Stromal cell of bone marrow (primary cell): ENCODE data around the gene HS3ST3A1.
"Not testable (repeated sequence)": the region's sequence is repeated elsewhere in the genome, so short reads cannot be mapped to it uniquely, and the experiment has no call there.

Experiments used
- DNase-seq: peaks from one replicate; pipeline ENCODE4 v3.0.0-alpha.2; 2012; ENCODE audit warnings: low read depth

HS3ST3A1 gene

GRCh38 chr17:13538841-13539411, 62.8 kb downstream of the HS3ST3A1 start:
- DNase-seq: no peak

- no peak for DNase-seq
Observed at GRCh38 chr17:13537871-13538643, 63.7 kb downstream of the HS3ST3A1 start.

- no peak for DNase-seq
Observed at GRCh38 chr17:13537167-13537731, 64.5 kb downstream of the HS3ST3A1 start.

- DNase-seq: no peak
Observed at GRCh38 chr17:13534946-13535345, 66.8 kb downstream of the HS3ST3A1 start.

GRCh38 chr17:13531721-13532120, 70.0 kb downstream of the HS3ST3A1 start:
- no peak for DNase-seq

GRCh38 chr17:13525876-13526275, 75.9 kb downstream of the HS3ST3A1 start:
- no peak for DNase-seq

GRCh38 chr17:13523164-13523563, 78.6 kb downstream of the HS3ST3A1 start:
- DNase-seq: no peak

- no peak for DNase-seq
Observed at GRCh38 chr17:13522749-13523148, 79.0 kb downstream of the HS3ST3A1 start.

- no peak for DNase-seq
Observed at GRCh38 chr17:13521784-13522183, 79.9 kb downstream of the HS3ST3A1 start.

GRCh38 chr17:13520899-13521572, 80.7 kb downstream of the HS3ST3A1 start:
- DNase-seq: peak; percentile 91

GRCh38 chr17:13518261-13519000, 83.3 kb downstream of the HS3ST3A1 start:
- no peak for DNase-seq

- no peak for DNase-seq
Observed at GRCh38 chr17:13513039-13513405, 88.7 kb downstream of the HS3ST3A1 start.

- no peak for DNase-seq
Observed at GRCh38 chr17:13510062-13510461, 91.7 kb downstream of the HS3ST3A1 start.

GRCh38 chr17:13509527-13509926, 92.2 kb downstream of the HS3ST3A1 start:
- no peak for DNase-seq

- no peak for DNase-seq
Observed at GRCh38 chr17:13508896-13509295, 92.8 kb downstream of the HS3ST3A1 start.

- no peak for DNase-seq
Observed at GRCh38 chr17:13503526-13503925, 98.2 kb downstream of the HS3ST3A1 start.

- DNase-seq: no peak
Observed at GRCh38 chr17:13502263-13502662, 99.5 kb downstream of the HS3ST3A1 start.

- DNase-seq: no peak
Observed at GRCh38 chr17:13500947-13501346, 100.8 kb downstream of the HS3ST3A1 start.

GRCh38 chr17:13498184-13498583, 103.5 kb downstream of the HS3ST3A1 start:
- no peak for DNase-seq

GRCh38 chr17:13496553-13497056, 105.1 kb downstream of the HS3ST3A1 start:
- DNase-seq: not testable (repeated sequence)

GRCh38 chr17:13495423-13495822, 106.3 kb downstream of the HS3ST3A1 start:
- DNase-seq: no peak

GRCh38 chr17:13492737-13493122, 109.0 kb downstream of the HS3ST3A1 start:
- DNase-seq: no peak
